ENCODE data around the gene SH3PXD2A. TPM values are rescaled to one million over a fixed set of nuclear protein-coding genes. Genes with fewer than 3 reads are reported as not detected.

Gene SH3PXD2A
- total RNA-seq, 1 donor from 2014 or later, result 17.3 TPM

GRCh38 chr10:103572347-103573204 lies 282.8 kb downstream of the SH3PXD2A start:
- H3K9me3 Mint-ChIP-seq (ENCODE audit: unreplicated experiment), result peaks cover 6% of the 10 kb centered on the region
- no peaks in the 10 kb centered on the region for H3K9me3 ChIP-seq (ENCODE audit: insufficient read depth, low read depth, low read length)
- H3K27me3 ChIP-seq (ENCODE audit: insufficient read depth, low read length), result peaks cover 58% of the 10 kb centered on the region
- no peaks in the 10 kb centered on the region for H4K20me1 ChIP-seq (ENCODE audit: insufficient read depth, low read length)
- no peak overlapping the region for H3K27ac Mint-ChIP-seq (ENCODE audit: unreplicated experiment)
- no peak overlapping the region for H3K27ac ChIP-seq (ENCODE audit: low read depth, low read length)
- no peak overlapping the region for H3K4me3 ChIP-seq (ENCODE audit: insufficient read depth, low read depth, low read length)
- H3K4me3 Mint-ChIP-seq (ENCODE audit: unreplicated experiment), result no peak overlapping the region
- DNase-seq (ENCODE audit: low read depth) (no peak), FAIRE-seq (no peak)
- H3K4me1 ChIP-seq (ENCODE audit: insufficient read depth, low read length), result no peaks in the 10 kb centered on the region
- H3K9ac ChIP-seq (ENCODE audit: low read length), result no peak overlapping the region
- H2AFZ ChIP-seq (ENCODE audit: low read depth, low read length), result no peak overlapping the region
- no peaks in the 10 kb centered on the region for H3K79me2 ChIP-seq (ENCODE audit: insufficient read depth, low read length)
- no peaks in the 10 kb centered on the region for H3K36me3 ChIP-seq (ENCODE audit: insufficient read depth, low read length)
- H3K36me3 Mint-ChIP-seq (ENCODE audit: low read depth, unreplicated experiment), result peaks cover 3% of the 10 kb centered on the region
- H3K4me1 Mint-ChIP-seq (ENCODE audit: low read depth, unreplicated experiment), result no peaks in the 10 kb centered on the region
- TF ChIP-seq EZH2 (IDR thresholded peaks at IDR 0.05; ENCODE audit: insufficient read depth, low read length), result no peak
- no peak for TF ChIP-seq CTCF (IDR thresholded peaks at IDR 0.05; ENCODE audit: insufficient read depth, low read depth, low read length)
- peaks cover 74% of the 10 kb centered on the region for H3K27me3 Mint-ChIP-seq (ENCODE audit: low read depth, unreplicated experiment)
- no peak overlapping the region for H3K4me2 ChIP-seq (ENCODE audit: low read length)

GRCh38 chr10:103571656-103571975 lies 283.8 kb downstream of the SH3PXD2A start:
- DNase-seq (ENCODE audit: low read depth) (no peak), FAIRE-seq (no peak)
- Mint-ChIP-seq H3K4me3 (ENCODE audit: unreplicated experiment) (no peak overlapping the region), H3K9me3 (ENCODE audit: unreplicated experiment) (peaks cover 6% of the 10 kb centered on the region), H3K27me3 (ENCODE audit: low read depth, unreplicated experiment) (peaks cover 67% of the 10 kb centered on the region), H3K4me1 (ENCODE audit: low read depth, unreplicated experiment) (no peaks in the 10 kb centered on the region), H3K27ac (ENCODE audit: unreplicated experiment) (no peak overlapping the region), H3K36me3 (ENCODE audit: low read depth, unreplicated experiment) (peaks cover 3% of the 10 kb centered on the region)
- no peak overlapping the region for H3K27ac ChIP-seq (ENCODE audit: low read depth, low read length)
- H3K9ac ChIP-seq (ENCODE audit: low read length), result no peak overlapping the region
- H3K79me2 ChIP-seq (ENCODE audit: insufficient read depth, low read length), result no peaks in the 10 kb centered on the region
- no peaks in the 10 kb centered on the region for H4K20me1 ChIP-seq (ENCODE audit: insufficient read depth, low read length)
- H2AFZ ChIP-seq (ENCODE audit: low read depth, low read length), result no peak overlapping the region
- peaks cover 52% of the 10 kb centered on the region for H3K27me3 ChIP-seq (ENCODE audit: insufficient read depth, low read length)
- H3K9me3 ChIP-seq (ENCODE audit: insufficient read depth, low read depth, low read length), result no peaks in the 10 kb centered on the region
- no peak overlapping the region for H3K4me3 ChIP-seq (ENCODE audit: insufficient read depth, low read depth, low read length)
- no peak for TF ChIP-seq CTCF (IDR thresholded peaks at IDR 0.05; ENCODE audit: insufficient read depth, low read depth, low read length)
- no peak for TF ChIP-seq EZH2 (IDR thresholded peaks at IDR 0.05; ENCODE audit: insufficient read depth, low read length)
- no peaks in the 10 kb centered on the region for H3K36me3 ChIP-seq (ENCODE audit: insufficient read depth, low read length)
- no peaks in the 10 kb centered on the region for H3K4me1 ChIP-seq (ENCODE audit: insufficient read depth, low read length)
- no peak overlapping the region for H3K4me2 ChIP-seq (ENCODE audit: low read length)
